RWPE2 (cell line): ENCODE measurements around the gene HAGHL.
A peak's percentile ranks its signal among the peaks of the same experiment; 100 is the strongest.

Source experiments
- ATAC-seq: fragments of 200-7000 bp; cut with Tn5 transposase; 3 replicates; pipeline ENCODE4 v1.9.1; 2021; ENCODE audit warnings: low read depth
- DNase-seq: peaks from one replicate; pipeline ENCODE4 v3.0.0-alpha.2; 2020; ENCODE audit warnings: low spot score
- H3K27ac ChIP-seq: fragments of 450-650 bp; 2 replicates; pipeline ENCODE4 v1.5.1; 2017; ENCODE audit warnings: mild to moderate bottlenecking; ENCODE audit not compliant: poor library complexity, severe bottlenecking
- H3K27me3 ChIP-seq: fragments of 250-450 bp; sonication (Bioruptor Pico); 2 replicates; pipeline ENCODE4 v1.5.1; 2021; ENCODE audit warnings: mild to moderate bottlenecking, moderate library complexity; ENCODE audit not compliant: insufficient read depth, poor library complexity, severe bottlenecking
- H3K36me3 ChIP-seq: fragments of 250-450 bp; sonication (Bioruptor Pico); 2 replicates; pipeline ENCODE4 v1.5.1; 2020; ENCODE audit warnings: low read depth, mild to moderate bottlenecking, moderate library complexity
- H3K4me1 ChIP-seq: fragments of 250-450 bp; sonication (Bioruptor Pico); 2 replicates; pipeline ENCODE4 v1.5.1; 2021; ENCODE audit warnings: mild to moderate bottlenecking, moderate library complexity; ENCODE audit not compliant: insufficient read depth, poor library complexity, severe bottlenecking
- H3K4me3 ChIP-seq: fragments of 250-450 bp; sonication (Bioruptor Pico); 2 replicates; pipeline ENCODE4 v1.5.1; 2021; ENCODE audit warnings: mild to moderate bottlenecking, moderate library complexity; ENCODE audit not compliant: severe bottlenecking
- H3K9me3 ChIP-seq: fragments of 250-450 bp; sonication (Bioruptor Pico); 2 replicates; pipeline ENCODE4 v1.5.1; 2021; ENCODE audit warnings: mild to moderate bottlenecking, moderate library complexity; ENCODE audit not compliant: severe bottlenecking
- TF ChIP-seq, protein P1 (sequence below): fragments of 450-650 bp; IDR thresholded peaks from one replicate; pipeline ENCODE4 v1.5.1; 2017; ENCODE audit warnings: mild to moderate bottlenecking, moderate library complexity; ENCODE audit not compliant: poor library complexity, severe bottlenecking

Gene HAGHL

DNA sequence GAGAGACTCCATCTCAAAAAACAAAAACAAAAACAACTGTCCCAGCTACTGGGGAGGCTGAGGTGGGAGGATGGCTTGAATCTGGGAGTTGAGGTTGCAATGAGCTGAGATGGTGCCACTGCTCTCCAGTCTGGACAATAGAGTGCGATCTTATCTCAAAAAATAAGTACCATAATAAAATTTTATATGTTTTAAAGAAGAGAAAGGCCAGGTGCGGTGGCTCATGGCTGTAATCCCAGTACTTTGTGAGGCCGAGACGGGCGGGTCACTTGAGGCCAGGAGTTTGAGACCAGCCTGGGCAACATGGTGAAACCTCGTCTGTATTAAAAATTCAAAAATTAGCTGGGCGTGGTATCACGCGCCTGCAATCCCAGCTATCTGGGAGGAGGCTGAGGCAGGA lies 49.9 kb downstream of the HAGHL start:
- TF ChIP-seq, protein P1, sequence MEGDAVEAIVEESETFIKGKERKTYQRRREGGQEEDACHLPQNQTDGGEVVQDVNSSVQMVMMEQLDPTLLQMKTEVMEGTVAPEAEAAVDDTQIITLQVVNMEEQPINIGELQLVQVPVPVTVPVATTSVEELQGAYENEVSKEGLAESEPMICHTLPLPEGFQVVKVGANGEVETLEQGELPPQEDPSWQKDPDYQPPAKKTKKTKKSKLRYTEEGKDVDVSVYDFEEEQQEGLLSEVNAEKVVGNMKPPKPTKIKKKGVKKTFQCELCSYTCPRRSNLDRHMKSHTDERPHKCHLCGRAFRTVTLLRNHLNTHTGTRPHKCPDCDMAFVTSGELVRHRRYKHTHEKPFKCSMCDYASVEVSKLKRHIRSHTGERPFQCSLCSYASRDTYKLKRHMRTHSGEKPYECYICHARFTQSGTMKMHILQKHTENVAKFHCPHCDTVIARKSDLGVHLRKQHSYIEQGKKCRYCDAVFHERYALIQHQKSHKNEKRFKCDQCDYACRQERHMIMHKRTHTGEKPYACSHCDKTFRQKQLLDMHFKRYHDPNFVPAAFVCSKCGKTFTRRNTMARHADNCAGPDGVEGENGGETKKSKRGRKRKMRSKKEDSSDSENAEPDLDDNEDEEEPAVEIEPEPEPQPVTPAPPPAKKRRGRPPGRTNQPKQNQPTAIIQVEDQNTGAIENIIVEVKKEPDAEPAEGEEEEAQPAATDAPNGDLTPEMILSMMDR, result no peak
- H3K27me3 ChIP-seq, result no peaks in the 10 kb centered on the region
- ATAC-seq (no peak), DNase-seq (no peak)
- H3K4me3 ChIP-seq, result no peak overlapping the region
- H3K4me1 ChIP-seq, result peaks cover 3% of the 10 kb centered on the region
- H3K27ac ChIP-seq, result no peak overlapping the region
- no peaks in the 10 kb centered on the region for H3K36me3 ChIP-seq
- H3K9me3 ChIP-seq, result no peaks in the 10 kb centered on the region

DNA sequence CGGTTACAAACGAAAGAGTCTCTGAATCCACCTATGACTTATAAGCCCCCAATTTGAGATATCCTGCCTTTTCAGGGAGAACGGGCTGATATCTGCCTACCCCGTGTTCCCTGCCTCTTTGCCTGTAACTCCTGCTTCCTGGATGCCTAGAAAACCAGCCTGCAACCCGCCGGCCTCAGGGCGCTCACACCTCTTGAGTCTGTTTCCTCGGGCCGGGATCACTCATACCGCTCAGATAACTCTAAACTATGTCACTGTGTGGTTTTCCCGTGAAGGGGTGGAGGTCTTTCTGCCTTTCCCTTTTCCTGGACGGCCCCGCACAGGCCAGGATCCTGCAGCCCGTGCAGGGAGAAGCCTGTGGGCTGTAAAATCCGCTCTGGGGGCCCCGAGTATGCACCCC lies 50.9 kb downstream of the HAGHL start:
- no peaks in the 10 kb centered on the region for H3K36me3 ChIP-seq
- H3K27me3 ChIP-seq, result no peaks in the 10 kb centered on the region
- ATAC-seq, result peak; percentile 22
- H3K27ac ChIP-seq, result no peak overlapping the region
- peaks cover 3% of the 10 kb centered on the region for H3K4me1 ChIP-seq
- DNase-seq, result no peak
- TF ChIP-seq, protein P1, result no peak
- H3K4me3 ChIP-seq, result no peak overlapping the region
- no peaks in the 10 kb centered on the region for H3K9me3 ChIP-seq

DNA sequence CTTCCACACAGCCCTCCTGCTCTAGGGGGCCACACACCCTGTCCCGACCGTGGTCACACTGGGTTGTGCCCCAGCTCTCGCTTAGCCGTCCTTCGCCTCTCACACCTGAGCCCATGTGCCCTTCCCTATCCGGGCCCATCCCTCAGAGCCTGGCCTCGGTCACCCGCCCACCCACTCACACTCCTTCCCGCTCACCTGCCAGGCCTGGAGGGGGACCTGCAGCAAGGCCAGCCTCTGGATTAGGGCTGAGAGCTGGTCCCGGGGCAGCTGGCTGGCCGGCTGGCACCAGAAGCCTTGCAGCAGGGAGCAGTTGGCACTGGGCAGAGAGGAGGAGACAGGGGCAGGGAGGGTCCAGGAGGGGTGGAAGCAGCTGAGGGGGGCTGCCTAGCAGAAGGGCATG lies 51.5 kb downstream of the HAGHL start:
- Histone ChIP-seq H3K27ac (no peak overlapping the region), H3K4me1 (peaks cover 3% of the 10 kb centered on the region), H3K27me3 (no peaks in the 10 kb centered on the region), H3K4me3 (no peak overlapping the region), H3K9me3 (no peaks in the 10 kb centered on the region), H3K36me3 (no peaks in the 10 kb centered on the region)
- ATAC-seq (no peak), DNase-seq (no peak)
- TF ChIP-seq, protein P1, result no peak

DNA sequence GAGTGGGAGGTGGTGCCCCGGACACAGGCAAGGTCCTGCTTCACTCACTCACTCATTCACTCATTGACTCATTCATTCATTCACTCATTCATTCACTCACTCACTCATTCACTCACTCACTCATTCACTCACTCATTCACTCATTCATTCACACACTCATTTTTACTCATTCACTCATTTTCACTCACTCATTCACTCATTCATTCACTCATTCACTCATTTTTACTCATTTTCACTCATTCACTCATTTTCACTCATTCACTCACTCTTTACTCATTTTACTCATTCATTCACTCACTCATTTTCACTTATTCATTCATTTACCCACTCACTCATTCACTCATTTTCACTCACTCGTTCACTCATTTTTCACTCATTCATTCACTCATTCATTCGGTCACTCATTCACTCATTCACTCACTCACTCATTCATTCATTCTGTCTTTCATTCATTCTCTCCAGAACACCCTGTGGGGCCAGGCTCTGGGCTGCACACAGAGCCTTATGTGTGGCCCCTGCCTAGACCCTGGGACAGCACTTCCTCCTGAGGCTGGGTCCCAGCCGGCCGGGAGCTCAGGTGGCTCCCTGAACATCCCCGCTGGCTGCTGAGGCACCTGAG lies 52.1 kb downstream of the HAGHL start:
- H3K27me3 ChIP-seq, result no peaks in the 10 kb centered on the region

More for the DNA sequence above, 52.1 kb downstream of the HAGHL start:
- H3K27ac ChIP-seq, result no peak overlapping the region
- H3K4me3 ChIP-seq, result no peak overlapping the region
- ATAC-seq (no peak), DNase-seq (no peak)
- no peaks in the 10 kb centered on the region for H3K9me3 ChIP-seq
- TF ChIP-seq, protein P1, result no peak
- peaks cover 3% of the 10 kb centered on the region for H3K4me1 ChIP-seq
- H3K36me3 ChIP-seq, result no peaks in the 10 kb centered on the region
